ENCODE measurements around the gene ZSWIM6. TPM values are rescaled to one million over a fixed set of nuclear protein-coding genes. Genes with fewer than 3 reads are reported as not detected.

ZSWIM6 gene
- total and polyA plus RNA-seq, 2 experiments from 2014 or later, result 3.9 to 6.0 TPM

- no peak for TF ChIP-seq ZNF462 (CRISPR knock-in tag; IDR thresholded peaks at IDR 0.05)
- no peak for TF ChIP-seq EZH2 (IDR thresholded peaks at IDR 0.05; ENCODE audit: low read depth, unreplicated experiment)
- TF ChIP-seq CREB1 (CRISPR knock-in tag; IDR thresholded peaks at IDR 0.05; ENCODE audit: low read depth), result no peak
- TF ChIP-seq, protein P1, sequence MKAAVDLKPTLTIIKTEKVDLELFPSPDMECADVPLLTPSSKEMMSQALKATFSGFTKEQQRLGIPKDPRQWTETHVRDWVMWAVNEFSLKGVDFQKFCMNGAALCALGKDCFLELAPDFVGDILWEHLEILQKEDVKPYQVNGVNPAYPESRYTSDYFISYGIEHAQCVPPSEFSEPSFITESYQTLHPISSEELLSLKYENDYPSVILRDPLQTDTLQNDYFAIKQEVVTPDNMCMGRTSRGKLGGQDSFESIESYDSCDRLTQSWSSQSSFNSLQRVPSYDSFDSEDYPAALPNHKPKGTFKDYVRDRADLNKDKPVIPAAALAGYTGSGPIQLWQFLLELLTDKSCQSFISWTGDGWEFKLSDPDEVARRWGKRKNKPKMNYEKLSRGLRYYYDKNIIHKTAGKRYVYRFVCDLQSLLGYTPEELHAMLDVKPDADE (IDR thresholded peaks at IDR 0.05), result no peak
Measured at GRCh38 chr5:61348447-61348846, 16.4 kb downstream of the ZSWIM6 start (continued).

DNA sequence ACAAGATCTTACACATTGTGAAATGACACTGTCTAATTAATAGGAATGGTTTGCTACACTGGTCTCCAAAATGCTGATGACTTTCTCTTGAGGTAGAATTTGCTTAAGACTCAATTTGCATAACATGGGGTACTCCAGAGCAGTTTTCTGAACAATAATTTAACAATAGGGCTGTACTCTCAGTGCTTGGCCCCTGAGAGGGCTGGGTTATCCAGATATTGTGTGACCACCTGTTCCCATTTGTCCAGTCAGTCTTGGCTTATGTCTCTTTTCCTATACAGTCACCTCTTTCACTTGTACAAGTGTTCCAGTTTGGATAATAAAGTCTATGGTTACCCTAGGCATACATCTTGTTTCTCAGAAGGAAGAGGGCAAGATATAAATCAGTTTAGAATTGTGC, 17.9 kb downstream of the ZSWIM6 start:
- Histone ChIP-seq H3K79me2 (replicated peaks; ENCODE audit: insufficient read depth) (peaks cover 60% of the 10 kb centered on the region), H4K20me1 (replicated peaks; ENCODE audit: insufficient read depth) (peaks cover 17% of the 10 kb centered on the region; the same call in 1 of the 2 replicates), H3K4me1 (ENCODE audit: insufficient read depth) (no peaks in the 10 kb centered on the region), H2AFZ (no peak overlapping the region), H3K4me3 (no peak overlapping the region), H3K9me2 (ENCODE audit: insufficient read depth) (peaks cover 3% of the 10 kb centered on the region; the same call in 1 of the 2 replicates), H3K36me3 (ENCODE audit: insufficient read depth) (no peaks in the 10 kb centered on the region), H3K27me3 (ENCODE audit: insufficient read depth) (no peaks in the 10 kb centered on the region), H3K4me2 (no peak overlapping the region), H3F3A (replicated peaks; ENCODE audit: low read depth) (no peaks in the 10 kb centered on the region), H3K27ac (ENCODE audit: low read depth) (no peak overlapping the region)
- peaks cover 8% of the 10 kb centered on the region for H3K4me1 Mint-ChIP-seq
- H3K36me3 Mint-ChIP-seq (ENCODE audit: low read depth), result no peaks in the 10 kb centered on the region
- H3K27ac Mint-ChIP-seq, result no peak overlapping the region
- no peaks in the 10 kb centered on the region for H3K27me3 Mint-ChIP-seq (ENCODE audit: insufficient read depth, low read depth, poor library complexity)
- ATAC-seq (no peak), DNase-seq (ENCODE audit: low spot score) (no peak)
- no peak overlapping the region for H3K4me3 Mint-ChIP-seq
- H3K9me3 Mint-ChIP-seq, result no peaks in the 10 kb centered on the region
- TF ChIP-seq JUNB (IDR thresholded peaks at IDR 0.05; ENCODE audit: unreplicated experiment), result no peak
- TF ChIP-seq ZNF462 (CRISPR knock-in tag; IDR thresholded peaks at IDR 0.05), result no peak
- TF ChIP-seq STAT1 (IDR thresholded peaks at IDR 0.05; ENCODE audit: unreplicated experiment), result no peak
- TF ChIP-seq ZNF114 (CRISPR knock-in tag; IDR thresholded peaks at IDR 0.05), result no peak
- TF ChIP-seq ZNF331 (CRISPR knock-in tag; IDR thresholded peaks at IDR 0.05; ENCODE audit: low read depth), result no peak
- TF ChIP-seq CREB1 (CRISPR knock-in tag; IDR thresholded peaks at IDR 0.05; ENCODE audit: low read depth), result no peak

Data from GM23338 (cell line).